ACC112 (cell line): Measurements from ENCODE around the gene ST7.

Source experiments
- H2AFZ ChIP-seq: fragments of 200-600 bp; sonication (generic); one replicate; pipeline ENCODE4 v1.6.0; 2017; ENCODE audit warnings: antibody characterized with exemption, low read length; ENCODE audit not compliant: unreplicated experiment
- H3K27ac ChIP-seq: fragments of 200-600 bp; sonication (generic); 2 replicates; pipeline ENCODE4 v1.5.1; 2014; ENCODE audit warnings: low read depth, mild to moderate bottlenecking, antibody characterized with exemption, low read length, moderate library complexity
- H3K27me3 ChIP-seq: fragments of 200-600 bp; sonication (generic); 2 replicates; pipeline ENCODE4 v1.6.1; 2014; ENCODE audit warnings: mild to moderate bottlenecking, antibody characterized with exemption, low read length, moderate library complexity, mixed read lengths; ENCODE audit not compliant: insufficient read depth
- H3K36me3 ChIP-seq: fragments of 200-600 bp; sonication (generic); 2 replicates; pipeline ENCODE4 v1.6.1; 2016; ENCODE audit warnings: mild to moderate bottlenecking, antibody characterized with exemption, low read length, moderate library complexity, mixed read lengths; ENCODE audit not compliant: insufficient read depth
- H3K4me1 ChIP-seq: fragments of 200-600 bp; sonication (generic); one replicate; pipeline ENCODE4 v1.6.1; 2016; ENCODE audit warnings: low read length, mixed read lengths; ENCODE audit not compliant: insufficient read depth, unreplicated experiment, control insufficient read depth
- H3K4me3 ChIP-seq: fragments of 200-600 bp; sonication (generic); 2 replicates; pipeline ENCODE4 v1.5.1; 2014; ENCODE audit warnings: mild to moderate bottlenecking, low read depth, low read length
- H3K79me2 ChIP-seq: fragments of 200-600 bp; sonication (generic); one replicate; pipeline ENCODE4 v1.6.0; 2016; ENCODE audit warnings: low read length; ENCODE audit not compliant: control insufficient read depth, unreplicated experiment, insufficient read depth

ST7 gene

GRCh38 chr7:116953372-116953905 is at the start of gene ST7:
TSS of gene ST7 (plus strand) at chr7:116953501. CDS start at chr7:116953541, 40 bp downstream.
- no peaks in the 10 kb centered on the region; the same call in 1 of the 2 replicates for H3K36me3 ChIP-seq
- H3K4me1 ChIP-seq, result peaks cover 25% of the 10 kb centered on the region
- no peaks in the 10 kb centered on the region for H3K27me3 ChIP-seq
- peak within 1 kb of the TSS; percentile 88 for H3K27ac ChIP-seq
- peaks cover 36% of the 10 kb centered on the region for H3K79me2 ChIP-seq
- H3K4me3 ChIP-seq, result peak within 1 kb of the TSS; percentile 90
- H2AFZ ChIP-seq, result peak within 1 kb of the TSS; percentile 93

DNA sequence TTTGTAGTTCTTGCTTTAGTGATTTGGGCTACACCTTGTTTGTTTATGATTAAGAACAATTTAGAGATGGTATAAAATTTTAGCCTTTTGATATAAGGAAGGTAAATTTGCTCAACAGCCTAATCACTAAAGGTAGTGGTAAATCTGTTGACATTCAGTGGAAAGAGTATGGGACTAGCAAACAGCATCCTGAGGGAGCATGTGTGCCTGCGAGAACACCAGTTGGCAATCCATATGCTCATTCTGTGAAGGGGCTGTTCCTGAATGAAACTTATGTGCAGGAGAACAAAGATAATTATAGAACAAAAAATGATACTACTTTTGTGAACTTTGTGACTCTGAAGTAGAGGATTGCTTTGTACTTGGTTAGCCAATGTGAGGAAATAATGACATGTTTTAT is 46.9 kb upstream of the ST7 start:
- Histone ChIP-seq H3K4me1 (no peaks in the 10 kb centered on the region), H2AFZ (no peak overlapping the region), H3K4me3 (no peak overlapping the region), H3K27ac (no peak overlapping the region), H3K79me2 (peaks cover 18% of the 10 kb centered on the region), H3K27me3 (no peaks in the 10 kb centered on the region), H3K36me3 (peaks cover 35% of the 10 kb centered on the region)

- Histone ChIP-seq H3K27me3 (no peaks in the 10 kb centered on the region), H3K79me2 (peaks cover 11% of the 10 kb centered on the region), H3K36me3 (peaks cover 41% of the 10 kb centered on the region), H2AFZ (no peak overlapping the region), H3K4me1 (no peaks in the 10 kb centered on the region), H3K4me3 (no peak overlapping the region), H3K27ac (no peak overlapping the region)
Measured at GRCh38 chr7:116910383-116910782, 42.9 kb upstream of the ST7 start.

GRCh38 chr7:116911801-116912200 is 41.5 kb upstream of the ST7 start:
- H3K79me2 ChIP-seq, result peaks cover 5% of the 10 kb centered on the region
- H3K4me3 ChIP-seq, result no peak overlapping the region
- H3K27me3 ChIP-seq, result no peaks in the 10 kb centered on the region
- H2AFZ ChIP-seq, result no peak overlapping the region
- H3K36me3 ChIP-seq, result peaks cover 44% of the 10 kb centered on the region
- H3K4me1 ChIP-seq, result no peaks in the 10 kb centered on the region
- no peak overlapping the region for H3K27ac ChIP-seq

DNA sequence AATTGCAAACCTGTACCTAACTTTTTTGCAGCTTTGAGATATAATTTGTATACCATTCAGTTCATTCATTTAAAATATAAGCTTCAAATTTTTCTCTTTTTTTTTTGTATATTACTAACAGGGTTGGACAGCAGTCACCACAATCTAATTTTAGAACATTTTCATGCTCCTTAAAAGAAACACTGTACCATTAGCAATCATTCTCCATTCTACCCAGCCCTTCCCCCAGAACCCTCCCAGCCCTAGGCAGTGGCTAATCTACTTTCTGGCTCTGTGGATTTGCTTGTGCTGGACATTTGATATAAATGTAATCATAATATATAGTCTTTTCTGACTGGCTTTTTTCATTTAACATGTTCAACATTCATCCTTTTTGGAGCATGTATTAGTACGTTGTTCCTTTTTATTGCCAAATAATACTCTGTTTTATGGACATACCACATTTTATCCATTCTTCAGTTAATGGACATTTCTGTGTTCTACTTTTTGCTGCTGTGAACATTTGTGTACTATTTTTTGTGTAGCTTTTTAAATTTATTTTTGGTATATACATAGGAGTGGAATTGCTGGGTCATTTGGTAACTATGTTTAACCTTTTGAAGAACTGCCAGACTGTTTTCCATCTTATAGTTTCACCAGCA is 40.9 kb upstream of the ST7 start:
- H3K79me2 ChIP-seq, result peaks cover 2% of the 10 kb centered on the region
- H3K4me3 ChIP-seq, result no peak overlapping the region
- no peak overlapping the region for H2AFZ ChIP-seq
- H3K27me3 ChIP-seq, result no peaks in the 10 kb centered on the region
- H3K27ac ChIP-seq, result no peak overlapping the region
- H3K36me3 ChIP-seq, result peaks cover 47% of the 10 kb centered on the region
- no peaks in the 10 kb centered on the region for H3K4me1 ChIP-seq

DNA sequence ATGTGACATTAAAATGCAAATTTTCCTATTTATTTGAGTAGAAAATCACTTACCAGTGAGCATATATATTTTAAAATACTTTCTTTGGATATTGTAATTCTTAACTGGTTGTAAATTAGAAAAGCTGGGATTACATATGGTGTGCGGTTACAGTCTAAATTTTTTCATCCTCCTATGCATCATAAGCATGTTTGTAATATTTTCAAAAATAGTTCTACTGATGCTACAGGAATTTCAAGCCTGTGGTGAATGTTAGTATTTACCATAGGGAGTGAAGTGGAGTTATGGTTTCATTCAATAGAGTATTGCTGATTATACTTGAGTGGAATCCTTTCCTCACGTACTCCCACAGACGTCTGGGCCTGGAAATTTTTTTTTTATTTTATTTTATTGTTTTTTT is 34.6 kb upstream of the ST7 start:
- Histone ChIP-seq H3K27me3 (no peaks in the 10 kb centered on the region), H3K4me1 (no peaks in the 10 kb centered on the region), H3K36me3 (peaks cover 42% of the 10 kb centered on the region), H3K4me3 (no peak overlapping the region), H3K27ac (no peak overlapping the region), H2AFZ (no peak overlapping the region), H3K79me2 (no peaks in the 10 kb centered on the region)

GRCh38 chr7:116920359-116920758 is 32.9 kb upstream of the ST7 start:
- no peak overlapping the region for H2AFZ ChIP-seq
- H3K27me3 ChIP-seq, result no peaks in the 10 kb centered on the region
- H3K36me3 ChIP-seq, result peaks cover 35% of the 10 kb centered on the region
- no peak overlapping the region for H3K4me3 ChIP-seq
- no peaks in the 10 kb centered on the region for H3K79me2 ChIP-seq
- H3K4me1 ChIP-seq, result no peaks in the 10 kb centered on the region
- H3K27ac ChIP-seq, result no peak overlapping the region

- no peaks in the 10 kb centered on the region for H3K79me2 ChIP-seq
- no peak overlapping the region for H3K4me3 ChIP-seq
- H3K27ac ChIP-seq, result no peak overlapping the region
- no peaks in the 10 kb centered on the region for H3K27me3 ChIP-seq
- H3K4me1 ChIP-seq, result no peaks in the 10 kb centered on the region
- H3K36me3 ChIP-seq, result peaks cover 23% of the 10 kb centered on the region
- H2AFZ ChIP-seq, result no peak overlapping the region
Measured at GRCh38 chr7:116922545-116922944, 30.8 kb upstream of the ST7 start.

- no peak overlapping the region for H3K27ac ChIP-seq
- no peaks in the 10 kb centered on the region for H3K79me2 ChIP-seq
- no peak overlapping the region for H2AFZ ChIP-seq
- no peaks in the 10 kb centered on the region for H3K27me3 ChIP-seq
- H3K36me3 ChIP-seq, result peaks cover 7% of the 10 kb centered on the region; the same call in 1 of the 2 replicates
- no peak overlapping the region for H3K4me3 ChIP-seq
- H3K4me1 ChIP-seq, result no peaks in the 10 kb centered on the region
Measured at GRCh38 chr7:116924741-116925140, 28.6 kb upstream of the ST7 start.

DNA sequence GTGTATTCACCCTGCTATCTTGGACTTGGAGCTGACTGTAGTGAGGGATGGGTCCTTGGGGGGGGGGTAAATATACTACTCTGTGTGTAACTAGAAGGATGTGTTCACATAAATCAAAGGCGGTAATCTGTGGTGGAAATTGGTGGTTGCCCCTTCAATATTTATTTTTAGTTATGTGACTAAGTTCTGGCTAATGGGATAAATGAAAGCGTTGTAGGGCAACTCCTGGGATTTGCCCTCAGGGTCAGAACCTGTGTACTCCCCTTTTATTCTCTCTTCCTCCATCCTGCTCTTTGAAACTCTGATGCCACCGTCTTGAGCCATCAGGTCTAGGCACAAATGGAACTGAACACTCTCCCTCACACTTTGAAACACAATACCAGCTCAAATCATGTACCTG is 24.3 kb upstream of the ST7 start:
- Histone ChIP-seq H3K27ac (no peak overlapping the region), H3K4me3 (no peak overlapping the region), H3K4me1 (peaks cover 5% of the 10 kb centered on the region), H3K79me2 (no peaks in the 10 kb centered on the region), H3K27me3 (no peaks in the 10 kb centered on the region), H3K36me3 (no peaks in the 10 kb centered on the region), H2AFZ (no peak overlapping the region)
